Keratinocyte (primary cell): ENCODE data around the gene DBNDD1. TPM values are rescaled to one million over a fixed set of nuclear protein-coding genes. Genes with fewer than 3 reads are reported as not detected.

Experiments
- DNase-seq: peaks from one replicate; pipeline ENCODE4 v3.0.0-alpha.2; 2011; ENCODE audit warnings: low read depth, missing footprints, low spot score
- FAIRE-seq: peaks from 2 replicates; lab custom pipeline; 2011; peaks lifted over from hg19 to GRCh38; lab: Jason Lieb, UNC
- H2AFZ ChIP-seq: 2 replicates; pipeline ENCODE4 v1.6.0; 2012; ENCODE audit warnings: low read length, control low read depth, inconsistent platforms; ENCODE audit not compliant: control insufficient read depth
- H3K27ac ChIP-seq: 2 replicates; pipeline ENCODE4 v1.5.1; 2011; ENCODE audit warnings: low read length; ENCODE audit not compliant: control insufficient read depth, insufficient read depth
- H3K27me3 ChIP-seq: 3 replicates; pipeline ENCODE4 v1.6.0; 2011; ENCODE audit warnings: low read length; ENCODE audit not compliant: control insufficient read depth, insufficient read depth; ENCODE audit errors: extremely low read depth
- H3K36me3 ChIP-seq, 2 experiments: 2 replicates in 1 of 2; 3 replicates in 1 of 2; pipeline ENCODE4 v1.5.1; 2011; ENCODE audit warnings: low read length in 2 of 2, mild to moderate bottlenecking in 1 of 2; ENCODE audit not compliant: control insufficient read depth in 2 of 2, insufficient read depth in 2 of 2; ENCODE audit errors: extremely low read depth in 1 of 2
- H3K4me1 ChIP-seq: 3 replicates; pipeline ENCODE4 v1.5.1; 2011; ENCODE audit warnings: low read length; ENCODE audit not compliant: control insufficient read depth, insufficient read depth; ENCODE audit errors: extremely low read depth
- H3K4me2 ChIP-seq: 3 replicates; pipeline ENCODE4 v1.6.0; 2011; ENCODE audit warnings: low read depth, low read length; ENCODE audit not compliant: control insufficient read depth, insufficient read depth; ENCODE audit errors: extremely low read depth
- H3K4me3 ChIP-seq, 3 experiments: fragments of 200-600 bp in 1 of 3; sonication (generic) in 1 of 3; 2 replicates in 2 of 3; 3 replicates in 1 of 3; pipeline ENCODE4 v1.5.1; 2011 to 2016; ENCODE audit warnings: low read length in 3 of 3, mild to moderate bottlenecking in 3 of 3, control low read depth in 2 of 3, inconsistent platforms in 1 of 3, low read depth in 1 of 3, mixed read lengths in 1 of 3, mixed run types in 1 of 3, moderate library complexity in 1 of 3; ENCODE audit not compliant: control insufficient read depth in 2 of 3, insufficient read depth in 2 of 3; ENCODE audit errors: extremely low read depth in 1 of 3
- H3K79me2 ChIP-seq: 2 replicates; pipeline ENCODE4 v1.6.0; 2012; ENCODE audit warnings: low read length; ENCODE audit not compliant: control insufficient read depth, insufficient read depth
- H3K9ac ChIP-seq: 3 replicates; pipeline ENCODE4 v1.6.0; 2011; ENCODE audit warnings: low read length; ENCODE audit not compliant: control insufficient read depth, insufficient read depth; ENCODE audit errors: extremely low read depth
- H3K9me1 ChIP-seq: 3 replicates; pipeline ENCODE4 v1.6.0; 2011; ENCODE audit warnings: low read length; ENCODE audit not compliant: control insufficient read depth, insufficient read depth; ENCODE audit errors: extremely low read depth
- H3K9me3 ChIP-seq: 2 replicates; pipeline ENCODE4 v1.5.1; 2012; ENCODE audit warnings: low read depth, low read length; ENCODE audit not compliant: control insufficient read depth
- H4K20me1 ChIP-seq: 3 replicates; pipeline ENCODE4 v1.6.0; 2011; ENCODE audit warnings: low read length; ENCODE audit not compliant: control insufficient read depth, insufficient read depth; ENCODE audit errors: extremely low read depth
- EZH2 ChIP-seq: IDR thresholded peaks from one replicate; pipeline ENCODE4 v1.6.1; 2012; ENCODE audit warnings: inconsistent platforms, mild to moderate bottlenecking, low read length, moderate library complexity
- dilution Hi-C: fragments of 300-500 bp; cut with MboI; formaldehyde crosslinking; loops from one replicate; pipeline ENCODE4 v1.7.0; 2020; ENCODE audit warnings: low sequenced_read_pairs; ENCODE audit not compliant: extremely low pct_ligation_motif_present
- polyA plus RNA-seq, 5 experiments: library from polyadenylated mRNA; depleted of rRNA in 3 of 5; stranded (reverse) in 3 of 5; stranded (forward) in 1 of 5; unstranded in 1 of 5; fragments of >200 nt; gene quantifications; 1 replicate in 1 of 5; 2 replicates in 3 of 5; 3 replicates in 1 of 5; pipeline versions ENCODE4 v1.2.1 to v1.2.3, GENCODE V29; 2011 to 2012; ENCODE audit warnings: missing spikeins in 2 of 5, low read depth in 1 of 5, low replicate concordance in 1 of 5
- TF ChIP-seq, protein P1 (sequence below), 3 experiments: IDR thresholded peaks in 1 of 3; conservative IDR thresholded peaks in 1 of 3; optimal IDR thresholded peaks in 1 of 3; 2 replicates in 2 of 3; 3 replicates in 1 of 3; pipeline versions ENCODE3 to v1.5.1; 2011; ENCODE audit warnings: low read length in 3 of 3, mild to moderate bottlenecking in 3 of 3, moderate library complexity in 2 of 3, control low read depth in 1 of 3, inconsistent platforms in 1 of 3; ENCODE audit not compliant: insufficient read depth in 2 of 3; ENCODE audit errors: extremely low read depth in 1 of 3

The DBNDD1 gene
- polyA plus RNA-seq, 1 donor (not counting 4 experiments of a cell fraction or from before 2014, with no cell fraction given) = 1.7 TPM

DNA sequence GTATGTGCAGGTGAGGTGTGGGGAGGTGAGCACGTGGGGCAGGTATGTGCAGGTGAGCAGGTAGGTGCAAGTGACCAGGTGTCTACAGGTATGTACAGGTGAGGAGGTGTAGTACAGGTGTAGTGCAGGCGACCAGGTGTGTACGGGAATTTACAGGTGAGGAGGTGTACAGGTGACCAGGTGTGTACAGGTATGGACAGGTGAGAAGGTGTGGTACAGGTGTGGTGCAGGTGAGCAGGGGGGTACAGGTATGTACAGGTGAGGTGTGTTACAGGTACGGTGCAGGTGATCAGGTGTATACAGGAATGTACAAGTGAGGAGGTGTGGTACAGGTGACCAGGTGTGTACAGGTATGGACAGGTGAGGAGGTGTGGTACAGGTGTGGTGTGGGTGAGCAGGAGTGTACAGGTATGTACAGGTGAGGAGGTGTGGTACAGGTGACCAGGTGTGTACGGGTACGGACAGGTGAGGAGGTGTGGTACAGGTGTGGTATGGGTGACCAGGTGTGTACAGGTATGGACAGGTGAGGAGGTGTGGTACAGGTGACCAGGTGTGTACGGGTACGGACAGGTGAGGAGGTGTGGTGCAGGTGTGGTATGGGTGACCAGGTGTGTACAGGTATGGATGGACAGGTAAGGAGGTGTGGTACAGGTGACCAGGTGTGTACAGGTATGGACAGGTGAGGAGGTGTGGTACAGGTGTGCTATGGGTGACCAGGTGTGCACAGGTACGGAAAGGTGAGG is 12.8 kb upstream of the DBNDD1 start:
- H3K9me3 ChIP-seq = no peaks in the 10 kb centered on the region
- H4K20me1 ChIP-seq = peaks cover 3% of the 10 kb centered on the region
- no peak overlapping the region for H3K9ac ChIP-seq
- no peak overlapping the region for H3K27ac ChIP-seq
- no peak for FAIRE-seq
- H3K4me3 ChIP-seq = no peak overlapping the region
- H3K9me1 ChIP-seq = no peaks in the 10 kb centered on the region
- dilution Hi-C loops = no loop called here
- no peaks in the 10 kb centered on the region for H3K4me1 ChIP-seq
- no peaks in the 10 kb centered on the region for H3K27me3 ChIP-seq
- peak; percentile 17 for DNase-seq
- H2AFZ ChIP-seq = no peak overlapping the region
- H3K36me3 ChIP-seq = peaks cover 20 to 38% of the 10 kb centered on the region in 2 experiments
- H3K79me2 ChIP-seq = no peaks in the 10 kb centered on the region
- no peak overlapping the region for H3K4me2 ChIP-seq
- TF ChIP-seq EZH2 = no peak
- TF ChIP-seq, protein P1, sequence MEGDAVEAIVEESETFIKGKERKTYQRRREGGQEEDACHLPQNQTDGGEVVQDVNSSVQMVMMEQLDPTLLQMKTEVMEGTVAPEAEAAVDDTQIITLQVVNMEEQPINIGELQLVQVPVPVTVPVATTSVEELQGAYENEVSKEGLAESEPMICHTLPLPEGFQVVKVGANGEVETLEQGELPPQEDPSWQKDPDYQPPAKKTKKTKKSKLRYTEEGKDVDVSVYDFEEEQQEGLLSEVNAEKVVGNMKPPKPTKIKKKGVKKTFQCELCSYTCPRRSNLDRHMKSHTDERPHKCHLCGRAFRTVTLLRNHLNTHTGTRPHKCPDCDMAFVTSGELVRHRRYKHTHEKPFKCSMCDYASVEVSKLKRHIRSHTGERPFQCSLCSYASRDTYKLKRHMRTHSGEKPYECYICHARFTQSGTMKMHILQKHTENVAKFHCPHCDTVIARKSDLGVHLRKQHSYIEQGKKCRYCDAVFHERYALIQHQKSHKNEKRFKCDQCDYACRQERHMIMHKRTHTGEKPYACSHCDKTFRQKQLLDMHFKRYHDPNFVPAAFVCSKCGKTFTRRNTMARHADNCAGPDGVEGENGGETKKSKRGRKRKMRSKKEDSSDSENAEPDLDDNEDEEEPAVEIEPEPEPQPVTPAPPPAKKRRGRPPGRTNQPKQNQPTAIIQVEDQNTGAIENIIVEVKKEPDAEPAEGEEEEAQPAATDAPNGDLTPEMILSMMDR (optimal IDR thresholded peaks at IDR 0.05 in 1 of 3, IDR thresholded peaks at IDR 0.05 in 1 of 3, conservative IDR thresholded peaks at IDR 0.05 in 1 of 3; ENCODE audit: extremely low read depth in 1 of 3, insufficient read depth in 2 of 3, low read length in 3 of 3) = no peak

DNA sequence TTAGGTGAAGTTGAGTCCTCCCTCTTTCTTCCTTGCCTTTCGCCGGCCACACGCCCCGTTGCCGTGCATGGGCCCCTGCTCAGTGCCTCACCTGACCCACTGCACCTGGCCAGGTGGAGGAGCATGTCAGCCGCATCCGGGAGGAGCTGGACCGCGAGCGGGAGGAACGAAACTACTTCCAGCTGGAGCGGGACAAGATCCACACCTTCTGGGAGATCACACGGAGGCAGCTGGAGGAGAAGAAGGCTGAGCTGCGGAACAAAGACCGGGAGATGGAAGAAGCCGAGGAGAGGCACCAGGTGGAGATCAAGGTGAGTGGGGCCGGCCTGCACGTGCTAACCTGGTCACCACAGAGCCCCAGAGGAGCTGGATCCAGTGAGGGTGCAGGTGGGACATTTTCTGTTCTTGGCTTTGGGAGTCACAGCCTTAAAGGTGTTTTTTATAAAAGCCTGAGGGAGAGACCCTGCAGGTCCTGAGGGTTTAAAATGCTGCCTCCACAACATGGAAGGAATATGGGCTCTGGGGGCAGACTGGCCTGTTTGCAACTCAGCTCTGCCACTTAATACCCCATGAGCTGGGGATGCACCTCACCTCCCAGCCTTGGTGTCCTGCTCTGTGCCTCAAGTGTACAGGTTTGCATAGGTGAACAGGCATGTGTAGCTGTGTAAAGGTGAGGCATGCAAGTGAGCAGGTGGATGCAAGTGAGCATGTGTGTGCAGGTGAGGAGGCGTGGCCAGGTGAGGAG is 12.1 kb upstream of the DBNDD1 start:
- DNase-seq (no peak), FAIRE-seq (no peak)
- Histone ChIP-seq H3K9me3 (no peaks in the 10 kb centered on the region), H3K4me3 (no peak overlapping the region), H3K79me2 (no peaks in the 10 kb centered on the region), H3K36me3 (peaks cover 17 to 36% of the 10 kb centered on the region in 2 experiments), H3K4me2 (no peak overlapping the region), H3K9ac (no peak overlapping the region), H2AFZ (no peak overlapping the region), H3K27me3 (no peaks in the 10 kb centered on the region), H3K9me1 (no peaks in the 10 kb centered on the region), H4K20me1 (peaks cover 3% of the 10 kb centered on the region), H3K4me1 (no peaks in the 10 kb centered on the region), H3K27ac (no peak overlapping the region)
- dilution Hi-C loops = no loop called here
- no peak for TF ChIP-seq EZH2
- TF ChIP-seq, protein P1 (optimal IDR thresholded peaks at IDR 0.05 in 1 of 3, IDR thresholded peaks at IDR 0.05 in 1 of 3, conservative IDR thresholded peaks at IDR 0.05 in 1 of 3; ENCODE audit: extremely low read depth in 1 of 3, insufficient read depth in 2 of 3, low read length in 3 of 3) = no peak
